Ramos (cell line): Measurements from ENCODE around the gene MAPK14.

Experiments used
- in situ Hi-C: fragments of 300-500 bp; cut with MboI; formaldehyde crosslinking; loops from one replicate; pipeline ENCODE4 v1.14.3; 2022; ENCODE audit warnings: low sequenced_read_pairs; ENCODE audit not compliant: unreplicated experiment

Gene MAPK14

DNA sequence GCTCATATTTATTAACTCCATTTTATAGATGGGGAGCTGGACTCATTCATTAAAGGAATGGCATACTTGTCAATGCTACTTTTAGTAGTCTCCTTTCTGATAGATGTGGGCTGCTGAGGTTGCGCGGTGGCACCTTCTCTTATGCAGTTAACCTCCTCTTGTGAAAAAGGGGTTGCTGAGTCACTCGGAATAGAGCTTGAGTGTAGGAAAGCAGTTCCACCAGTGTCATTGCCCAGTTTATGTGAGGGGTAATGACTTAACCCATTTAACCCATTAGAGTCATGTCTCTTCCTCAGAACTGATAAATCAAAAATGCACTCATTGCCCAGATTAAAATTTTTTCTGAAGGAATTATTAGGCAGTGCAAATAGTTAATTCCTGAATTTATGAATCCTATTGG, 6.3 kb downstream of the MAPK14 start:
- in situ Hi-C loops = no loop called here

DNA sequence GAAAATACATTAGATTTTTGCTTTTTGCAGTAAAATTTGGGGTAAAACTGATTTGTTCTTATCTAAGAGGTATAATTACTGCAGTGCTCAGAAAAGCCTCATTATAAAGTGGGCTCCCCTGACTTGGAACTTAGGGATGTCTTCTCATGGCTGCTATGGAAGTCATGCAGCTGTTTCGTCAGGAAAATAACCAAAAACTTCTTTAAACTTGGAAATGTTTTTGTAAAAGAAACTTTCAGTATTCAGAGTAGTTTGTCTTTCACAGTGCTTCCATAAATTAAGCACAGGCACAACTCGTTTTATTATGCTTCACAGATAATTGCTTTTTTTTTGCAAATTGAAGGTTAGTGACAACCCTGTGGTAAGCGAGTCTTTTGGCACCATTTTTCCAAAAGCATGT, 6.8 kb downstream of the MAPK14 start:
- in situ Hi-C loops = no loop called here

DNA sequence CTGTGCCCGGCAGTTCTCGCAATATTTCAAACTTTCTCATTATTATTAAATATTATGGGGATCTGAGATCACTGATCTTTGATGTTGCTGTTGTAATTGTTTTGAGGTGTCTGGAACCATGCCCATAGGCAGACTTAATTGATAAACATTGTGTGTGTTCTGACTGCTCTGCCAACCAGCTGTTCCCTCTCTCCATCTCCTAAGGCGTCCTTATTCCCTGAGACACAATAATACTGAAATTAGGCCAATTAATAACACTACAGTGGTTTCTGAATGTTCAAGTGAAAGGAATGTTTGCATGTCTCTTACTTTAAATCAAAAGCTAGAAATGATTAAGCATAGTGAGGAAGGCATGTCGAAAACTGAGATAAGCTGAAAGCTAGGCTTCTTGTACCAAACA, 7.6 kb downstream of the MAPK14 start:
- in situ Hi-C loops = no loop called here

DNA sequence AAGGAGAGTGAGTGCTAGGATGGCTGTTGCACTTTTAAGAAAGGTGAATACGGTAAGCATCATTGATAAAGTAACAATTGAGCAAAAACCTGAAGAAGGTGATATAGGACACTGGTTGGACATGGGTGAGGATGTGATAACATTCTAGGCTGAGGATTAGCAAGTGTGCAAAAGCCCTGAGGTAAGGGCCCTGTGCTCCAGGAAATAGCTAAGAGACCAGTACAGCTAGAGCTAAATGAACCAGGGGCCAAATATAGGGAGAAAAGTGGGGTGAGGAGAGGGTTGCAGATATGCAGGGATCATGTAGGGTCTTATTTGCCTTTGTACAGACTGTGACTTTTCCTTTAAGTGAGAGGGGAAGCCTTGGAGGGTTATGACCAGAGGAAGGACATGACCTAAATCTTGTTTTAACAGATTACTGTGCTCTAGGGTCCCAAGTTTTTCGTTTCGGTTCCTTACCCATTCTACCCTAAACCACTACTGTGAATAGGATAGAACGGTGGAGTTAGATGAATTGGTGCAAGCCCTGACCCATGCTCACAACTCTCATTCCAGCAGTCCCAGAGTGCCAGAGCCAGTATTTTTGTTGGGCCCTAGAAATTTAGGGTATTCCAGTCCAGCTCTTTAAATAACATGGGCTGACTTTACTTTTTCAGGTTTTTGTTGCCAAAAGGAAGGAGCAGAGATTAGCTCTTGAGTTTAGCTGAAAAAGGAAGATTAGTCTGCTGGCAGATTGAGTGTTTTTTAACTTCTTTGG, 10.7 kb downstream of the MAPK14 start:
- in situ Hi-C loops = no loop called here

DNA sequence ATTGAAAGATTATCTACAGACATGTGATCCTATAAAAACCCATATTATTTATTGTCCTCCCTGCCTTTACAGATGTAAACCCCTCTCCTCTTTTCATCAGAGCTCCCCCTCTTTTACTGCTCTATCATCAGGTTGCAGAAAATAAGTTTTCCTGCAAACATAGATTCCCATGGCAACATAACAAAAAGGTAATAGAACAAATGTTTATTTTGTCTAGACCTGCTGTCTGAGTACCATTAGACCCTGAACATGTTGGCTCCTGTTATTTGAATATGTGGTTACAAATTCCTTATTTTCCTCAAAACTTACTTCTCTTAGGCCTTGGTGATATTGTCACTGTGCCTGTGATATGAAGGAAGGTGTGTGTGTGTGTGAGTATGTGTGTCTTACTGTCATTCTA, 11.5 kb downstream of the MAPK14 start:
- in situ Hi-C loops = no loop called here

DNA sequence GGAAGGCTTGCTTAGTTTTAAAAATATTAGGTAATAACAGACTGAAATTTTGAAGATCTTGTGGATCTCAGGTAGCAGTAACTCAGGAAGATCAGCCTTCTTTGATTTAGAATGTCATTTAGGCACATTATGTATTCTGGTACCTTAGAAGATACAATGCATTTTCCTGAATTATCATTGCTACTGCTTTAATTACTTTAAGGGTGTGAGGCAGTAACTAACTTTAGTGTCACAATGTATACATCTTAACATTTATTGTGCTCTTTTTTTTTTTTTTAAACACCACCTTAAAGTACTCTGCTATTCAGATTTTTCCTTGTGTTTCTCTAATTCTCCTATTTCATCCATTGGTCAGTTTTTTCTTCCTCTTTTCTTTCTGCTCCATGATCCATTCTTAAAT, 13.3 kb downstream of the MAPK14 start:
- in situ Hi-C loops = no loop called here

DNA sequence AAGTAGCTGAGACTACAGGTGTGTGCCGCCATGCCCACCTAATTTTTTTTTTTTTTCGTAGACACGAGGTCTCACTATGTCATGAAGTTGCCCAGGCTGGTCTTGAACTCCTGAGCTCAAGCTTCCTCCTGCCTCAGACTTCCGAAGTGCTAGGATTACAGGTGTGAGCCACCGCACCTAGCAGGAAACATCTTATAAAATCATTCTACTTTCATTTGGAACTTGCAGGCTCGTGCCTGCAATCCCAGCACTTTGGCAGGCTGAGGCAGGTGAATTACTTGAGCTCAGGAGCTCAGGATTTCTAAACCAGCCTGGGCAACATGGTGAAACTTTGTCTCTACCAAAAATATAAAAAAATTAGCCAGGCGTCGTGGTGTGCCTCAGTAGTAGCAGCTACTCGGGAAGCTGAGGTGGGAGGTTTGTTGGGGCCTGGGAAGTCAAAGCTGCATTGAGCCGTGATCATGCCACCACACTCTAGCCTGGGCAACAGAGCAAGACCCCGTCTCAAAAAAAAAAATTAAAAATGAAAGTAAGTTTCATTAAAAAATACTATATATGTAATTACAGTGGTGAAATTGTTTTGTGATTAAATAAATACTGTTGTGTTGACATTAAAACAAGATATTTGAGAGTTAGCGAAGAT, 15.1 kb downstream of the MAPK14 start:
- in situ Hi-C loops = no loop called here

DNA sequence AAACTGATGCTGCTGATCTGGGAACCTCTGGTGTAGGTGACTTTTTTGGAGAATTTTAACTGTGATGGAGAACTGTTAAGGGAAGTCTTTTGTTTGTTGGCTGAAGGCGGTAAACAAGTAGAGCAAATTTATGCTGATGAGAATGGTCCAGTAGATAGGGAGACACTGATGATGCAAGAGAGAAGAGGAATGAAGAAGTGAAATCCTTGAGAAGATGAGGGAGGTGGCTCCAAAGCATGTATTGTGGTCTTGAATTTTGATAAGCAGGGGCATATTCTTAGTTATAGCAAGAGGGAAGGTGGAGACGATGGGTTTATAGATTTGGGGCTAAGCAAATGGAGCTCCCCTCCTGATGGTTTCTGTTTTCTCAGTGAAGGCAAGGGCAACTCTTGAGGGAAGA, 22.0 kb downstream of the MAPK14 start:
- in situ Hi-C loops = no loop called here

DNA sequence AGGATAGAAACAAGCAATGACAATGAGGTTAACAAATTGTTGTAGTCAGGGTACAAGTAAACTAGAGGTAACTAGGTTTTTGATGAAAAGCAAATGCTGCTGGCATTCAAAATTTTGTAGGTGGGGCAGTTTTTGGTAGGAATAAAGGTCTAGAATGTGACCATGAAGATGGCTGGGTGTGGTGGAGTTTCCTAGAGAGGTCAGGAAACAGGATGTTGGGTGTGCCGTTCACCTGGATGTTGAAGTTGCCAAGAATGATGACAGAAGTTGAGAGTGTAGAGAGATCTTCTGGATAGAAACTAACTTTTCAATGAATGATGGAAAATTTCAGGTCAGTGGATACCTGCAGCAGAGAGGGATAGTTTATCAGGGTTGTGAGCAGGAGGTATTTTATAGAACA, 22.7 kb downstream of the MAPK14 start:
- in situ Hi-C loops = no loop called here

DNA sequence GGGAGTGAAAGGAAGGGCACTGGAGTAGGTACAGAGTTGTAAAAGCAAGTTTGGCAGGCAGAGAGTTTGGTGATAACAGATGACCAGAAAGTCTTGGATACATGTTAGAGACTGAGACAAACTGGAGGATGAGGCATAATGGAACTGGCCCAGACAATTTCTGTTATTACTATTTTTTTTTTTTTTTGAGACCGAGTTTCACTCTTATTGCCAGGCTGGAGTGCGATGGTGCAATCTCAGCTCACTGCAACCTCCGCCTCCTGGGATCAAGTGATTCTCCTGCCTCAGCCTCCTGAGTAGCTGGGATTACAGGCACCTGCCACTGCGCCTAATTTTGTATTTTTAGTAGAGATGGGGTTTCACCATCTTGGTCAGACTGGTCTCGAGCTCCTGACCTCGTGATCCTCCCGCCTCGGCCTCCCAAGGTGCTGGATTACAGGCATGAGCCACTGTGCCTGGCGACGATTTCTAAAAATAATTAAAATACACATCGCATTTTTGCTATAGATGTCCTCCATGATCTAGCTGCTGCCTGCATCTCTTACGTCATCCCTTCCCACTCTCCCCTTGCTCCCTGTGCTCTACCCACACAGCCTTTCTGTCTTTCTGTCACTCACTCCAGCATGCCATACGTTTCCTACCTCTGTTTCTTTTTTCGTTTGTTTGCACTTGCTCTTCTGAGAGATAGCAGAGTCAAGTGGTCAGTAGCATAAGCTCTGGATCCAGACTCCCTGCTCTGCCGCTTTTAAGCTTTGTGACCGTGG, 23.5 kb downstream of the MAPK14 start:
- in situ Hi-C loops = no loop called here

DNA sequence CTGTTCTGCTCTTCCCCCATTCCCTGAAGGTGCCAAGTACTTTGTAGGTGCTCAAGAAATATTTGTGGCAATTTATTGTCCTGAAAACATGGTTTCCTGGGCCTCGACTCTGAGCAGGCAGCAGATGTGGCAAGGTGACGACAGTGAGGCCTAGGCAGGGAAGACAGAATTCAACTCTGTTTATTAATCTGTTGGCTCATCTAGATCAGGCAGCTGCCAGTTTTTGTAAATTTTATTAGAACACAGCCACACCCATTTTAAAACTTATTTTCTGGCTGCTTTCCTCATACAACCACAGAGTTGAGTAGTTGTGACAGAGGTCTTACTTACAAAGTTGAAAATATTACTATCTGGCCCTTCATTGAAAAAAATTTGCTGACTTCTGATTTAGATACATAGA, 24.5 kb downstream of the MAPK14 start:
- in situ Hi-C loops = no loop called here

DNA sequence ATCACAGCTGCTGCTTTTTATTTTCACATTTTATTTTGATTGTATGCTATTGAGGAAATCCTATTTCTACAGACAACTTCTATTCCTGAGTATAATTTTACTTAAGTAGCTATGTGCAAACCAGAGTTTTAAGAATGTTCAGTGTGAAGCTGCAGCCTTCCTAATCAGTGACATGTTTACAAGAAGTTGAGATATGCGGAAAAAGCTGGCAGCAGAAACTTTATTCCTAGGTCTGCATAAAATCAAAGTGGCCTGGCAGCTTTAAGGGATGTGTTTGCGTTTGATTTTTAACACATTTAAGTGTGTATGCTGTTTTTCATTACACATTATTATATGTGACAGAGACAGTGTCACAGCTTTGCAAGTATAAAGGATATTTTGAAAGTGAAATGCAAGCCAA, 26.3 kb downstream of the MAPK14 start:
- in situ Hi-C loops = no loop called here

DNA sequence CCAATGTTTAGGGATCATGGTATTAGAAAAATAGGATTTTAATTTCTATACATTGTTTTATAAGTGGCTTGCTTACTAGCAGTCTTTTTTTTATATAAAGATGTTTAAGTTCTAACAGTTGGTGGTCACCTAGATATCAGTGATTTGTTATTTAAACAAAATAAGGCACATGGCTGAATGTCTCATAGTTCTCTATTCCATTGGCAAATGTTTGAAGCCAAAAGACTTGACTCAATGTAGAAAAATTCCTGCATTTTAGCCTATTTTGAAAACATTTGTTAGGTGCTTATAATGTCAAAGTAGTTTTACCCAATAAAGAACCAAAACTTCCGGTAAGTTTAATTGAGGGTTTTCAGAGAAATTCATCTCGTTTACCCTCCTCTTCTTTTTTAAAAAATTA, 26.8 kb downstream of the MAPK14 start:
- in situ Hi-C loops = no loop called here

DNA sequence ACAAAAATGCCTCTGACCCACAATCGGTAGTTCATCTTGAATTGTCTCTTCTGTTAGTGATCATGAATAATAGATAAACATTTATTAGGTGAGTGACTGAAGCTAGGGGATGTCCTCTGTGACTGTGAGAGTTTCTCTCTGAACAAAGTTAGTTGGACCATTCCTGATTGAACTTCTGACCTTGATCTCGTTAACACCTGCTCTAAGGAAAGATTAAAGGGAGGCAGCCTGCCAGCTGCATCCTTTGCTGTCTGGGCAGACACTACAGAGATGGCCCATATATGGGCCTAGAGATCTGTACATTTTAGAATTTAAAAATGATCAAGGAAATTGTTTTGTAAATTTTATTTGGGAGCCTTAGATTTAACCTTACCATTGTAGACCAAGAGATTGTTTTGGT, 27.3 kb downstream of the MAPK14 start:
- in situ Hi-C loops = no loop called here

DNA sequence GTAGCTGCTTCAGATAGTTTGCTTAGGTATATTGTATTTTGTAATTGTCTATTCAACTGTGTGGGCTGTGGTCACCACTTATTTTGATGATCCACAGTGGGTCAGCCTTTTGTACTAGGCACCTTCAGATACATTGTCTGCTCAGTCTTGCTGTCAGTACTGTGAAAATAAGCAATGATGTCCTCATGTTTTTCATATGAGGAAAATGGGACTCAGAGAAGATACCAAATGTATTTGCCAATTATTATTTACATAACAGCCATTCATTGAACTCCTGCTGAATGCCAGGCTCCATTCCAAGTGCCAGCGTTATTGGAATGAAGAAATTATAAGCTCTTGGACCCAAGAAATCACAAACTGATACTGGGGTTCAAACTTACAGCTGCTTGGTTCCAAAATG, 28.6 kb downstream of the MAPK14 start:
- in situ Hi-C loops = no loop called here

DNA sequence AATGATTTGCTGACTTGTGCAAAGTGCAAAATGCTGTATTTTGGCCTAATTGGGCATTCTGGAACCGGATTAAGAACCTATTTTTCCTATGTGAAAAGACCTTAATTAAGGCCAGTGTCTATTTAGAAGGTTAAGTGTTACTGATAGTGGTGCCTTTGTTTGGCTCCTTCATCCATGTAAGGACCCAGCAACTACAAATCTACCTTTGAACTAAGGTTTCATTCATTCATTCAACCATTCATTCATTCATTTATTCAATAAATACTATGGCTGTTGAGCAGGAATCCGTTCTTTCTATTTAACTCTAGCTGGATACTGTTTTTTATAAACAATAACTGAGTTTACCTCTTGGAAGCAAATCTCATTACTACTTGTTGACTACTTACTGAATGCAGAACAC, 33.6 kb downstream of the MAPK14 start:
- in situ Hi-C loops = no loop called here

DNA sequence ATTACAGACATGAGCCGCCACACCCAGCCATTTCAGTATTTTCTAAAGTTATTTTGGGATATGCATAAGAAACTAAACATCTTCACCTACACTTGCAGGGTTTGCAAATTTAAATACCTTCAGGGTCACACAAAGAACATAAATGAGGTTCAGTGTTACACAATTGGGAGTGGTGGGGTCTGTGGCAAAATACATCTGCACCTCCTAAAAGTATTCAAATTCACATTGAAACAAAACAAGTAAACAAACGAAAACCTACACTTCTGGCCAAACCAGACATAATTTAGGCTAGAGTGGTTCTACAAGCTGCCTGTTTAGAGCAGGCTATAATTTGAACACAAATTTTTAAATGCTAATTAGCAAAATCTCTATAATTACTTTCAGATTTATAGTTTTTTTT, 34.6 kb downstream of the MAPK14 start:
- in situ Hi-C loops = no loop called here

DNA sequence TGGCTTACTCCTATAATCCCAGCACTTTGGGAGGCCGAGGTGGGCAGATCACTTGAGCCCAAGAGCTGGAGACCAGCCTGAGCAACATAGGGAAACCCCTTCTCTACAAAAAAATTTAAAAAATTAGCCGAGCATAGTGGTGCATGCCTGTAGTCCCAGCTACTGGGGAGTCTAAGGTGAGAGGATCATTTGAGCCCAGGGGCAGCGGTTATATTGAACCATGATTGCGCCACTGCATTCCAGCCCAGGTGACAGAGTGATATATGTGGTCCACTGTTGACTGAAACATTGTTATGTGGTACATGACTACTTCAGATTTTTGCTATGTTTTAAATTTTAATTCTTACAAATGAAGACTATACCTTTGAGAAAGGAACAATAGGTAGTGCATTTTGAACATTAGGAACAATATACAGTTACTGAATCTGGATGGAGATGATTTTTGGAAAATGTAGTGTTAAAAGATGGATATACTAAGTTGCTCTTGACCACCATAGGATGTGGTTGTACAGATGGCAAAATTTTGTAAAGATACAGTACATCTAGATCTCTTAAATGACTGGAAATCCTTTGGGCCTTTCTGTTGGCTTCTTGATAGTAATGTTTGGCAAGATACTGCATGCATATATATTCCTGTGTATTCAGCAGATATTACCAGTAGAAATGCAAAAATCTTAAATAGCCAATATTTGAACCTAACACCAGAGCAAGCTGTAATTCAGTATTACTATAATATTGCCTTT, 35.9 kb downstream of the MAPK14 start:
- in situ Hi-C loops = no loop called here

DNA sequence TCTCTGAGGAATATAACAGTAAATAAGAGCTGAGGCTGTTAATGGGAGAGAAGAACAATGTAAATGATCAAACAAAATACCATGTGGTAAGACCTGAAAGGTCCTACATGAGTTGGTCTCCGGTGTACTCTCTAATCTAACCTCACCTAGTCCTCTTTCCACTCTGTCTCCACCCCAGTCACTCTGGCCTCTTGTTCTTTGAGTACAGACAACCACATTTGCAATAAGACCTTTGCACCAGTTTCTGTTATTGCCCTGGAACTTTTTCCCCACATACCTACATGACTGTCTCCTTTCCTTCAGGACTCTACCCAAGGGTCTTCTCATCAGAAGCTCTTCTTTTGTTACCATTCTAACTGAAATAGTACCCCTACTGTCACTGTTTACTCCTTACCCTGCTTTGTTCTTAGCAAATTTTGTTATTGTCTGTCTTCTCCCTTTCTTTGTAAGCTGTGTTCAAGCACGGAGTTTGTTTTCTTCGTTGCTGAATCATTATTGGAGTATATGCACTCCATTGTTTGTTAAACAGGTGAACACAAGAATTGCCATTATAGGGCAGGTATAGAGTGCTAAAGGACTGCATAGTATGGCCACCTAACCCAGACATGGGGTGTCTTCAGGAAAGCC, 37.3 kb downstream of the MAPK14 start:
- in situ Hi-C loops = no loop called here

DNA sequence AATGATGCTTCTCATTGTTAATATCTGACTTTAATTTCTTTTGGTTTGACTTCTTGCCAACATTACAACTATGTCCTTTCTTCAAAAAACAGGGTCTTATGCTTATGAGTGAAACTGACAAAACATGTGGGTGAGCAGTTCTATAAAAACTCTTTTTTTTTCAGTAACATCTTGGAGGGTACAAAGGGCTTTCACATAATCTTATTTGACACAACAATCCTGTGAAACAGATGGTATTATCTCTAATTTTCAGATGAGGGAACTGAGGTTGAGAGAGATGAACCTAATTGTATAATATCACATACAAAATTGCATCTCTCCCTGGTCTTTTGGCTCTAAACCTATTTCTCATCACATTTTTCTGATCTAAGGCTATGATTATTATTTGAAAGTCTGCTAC, 38.3 kb downstream of the MAPK14 start:
- in situ Hi-C loops = no loop called here
